Lower leg skin (tissue), 4 donors: Measurements from ENCODE around the gene UNKL. TPM values are rescaled to one million over a fixed set of nuclear protein-coding genes. Genes with fewer than 3 reads are reported as not detected.

Source experiments
- DNase-seq, 2 donors: peaks; one replicate each; pipeline ENCODE4 v3.0.0-alpha.2; 2019; ENCODE audit warnings: low spot score in 2 of 2
- H3K4me3 ChIP-seq: fragments of 200-600 bp; sonication (generic); 2 replicates; pipeline ENCODE4 v1.5.1; 2017; ENCODE audit warnings: mild to moderate bottlenecking, low read depth; ENCODE audit not compliant: poor library complexity, severe bottlenecking
- CTCF ChIP-seq, 3 donors: fragments of 450-650 bp; IDR thresholded peaks; one replicate each; pipeline ENCODE4 v1.5.1; 2016; ENCODE audit warnings: antibody characterized with exemption in 3 of 3, mild to moderate bottlenecking in 3 of 3, moderate library complexity in 2 of 3
- POLR2A ChIP-seq, 2 donors: fragments of 450-650 bp; IDR thresholded peaks; one replicate each; pipeline ENCODE4 v1.6.1; 2016 to 2017; ENCODE audit warnings: antibody characterized with exemption in 2 of 2, mild to moderate bottlenecking in 1 of 2, moderate library complexity in 1 of 2
- WGBS, 2 donors: methylation state at CpG; one replicate each; pipeline ENCODE4 v1.1.5; 2018; 5-methylcytosine and 5-hydroxymethylcytosine counted together
- intact Hi-C: fragments of 100-400 bp; cut with DNase I; formaldehyde crosslinking; loops from one replicate; pipeline ENCODE4 v1.15.0; 2023; ENCODE audit warnings: low total_unique reads
- total RNA-seq, 4 donors: library from RNA; depleted of rRNA; stranded (reverse); fragments of >200 nt; gene quantifications; one replicate each; pipeline ENCODE4 v1.1.0, GENCODE V29; 2016

UNKL gene
- total RNA-seq, 4 donors from 2014 or later = 25.7 to 63.4 (median 36.6) TPM

GRCh38 chr16:1347286-1347855 is 67.1 kb downstream of the UNKL start:
- intact Hi-C loops = no loop called here
- TF ChIP-seq POLR2A (IDR thresholded peaks at IDR 0.05) (no peak), CTCF (IDR thresholded peaks at IDR 0.05) (no peak)
- WGBS, 2 donors = 48 to 64% methylated on average over 10 to 26 of the region's 31 CpGs
- no peak for DNase-seq
- no peak overlapping the region for H3K4me3 ChIP-seq

GRCh38 chr16:1346422-1347285 is 67.8 kb downstream of the UNKL start:
- no peak overlapping the region for H3K4me3 ChIP-seq
- no peak for DNase-seq
- TF ChIP-seq POLR2A (IDR thresholded peaks at IDR 0.05) (no peak), CTCF (IDR thresholded peaks at IDR 0.05) (no peak)
- 62 to 64% methylated on average over 22 to 23 of the region's 34 CpGs for WGBS, 2 donors
- intact Hi-C loops = no loop called here

GRCh38 chr16:1345651-1346421 is 68.7 kb downstream of the UNKL start:
- TF ChIP-seq POLR2A (IDR thresholded peaks at IDR 0.05) (no peak), CTCF (IDR thresholded peaks at IDR 0.05) (no peak)
- WGBS, 2 donors = 73 to 77% methylated on average over 18 to 21 of the region's 31 CpGs
- intact Hi-C loops = no loop called here
- no peak overlapping the region for H3K4me3 ChIP-seq
- no peak for DNase-seq

GRCh38 chr16:1345087-1345486 is 69.4 kb downstream of the UNKL start:
- DNase-seq = no peak
- H3K4me3 ChIP-seq = no peak overlapping the region
- TF ChIP-seq POLR2A (IDR thresholded peaks at IDR 0.05) (no peak), CTCF (IDR thresholded peaks at IDR 0.05) (no peak)
- WGBS, 2 donors = 48 to 52% methylated on average over 3 to 6 of the region's 11 CpGs
- intact Hi-C loops = no loop called here

- DNase-seq = no peak
- H3K4me3 ChIP-seq = no peak overlapping the region
- 81 to 85% methylated on average over 10 to 12 of the region's 14 CpGs for WGBS, 2 donors
- intact Hi-C loops = no loop called here
- TF ChIP-seq CTCF (IDR thresholded peaks at IDR 0.05) = no peak
- no peak for TF ChIP-seq POLR2A (IDR thresholded peaks at IDR 0.05)
Measured at GRCh38 chr16:1344499-1344898, 70.0 kb downstream of the UNKL start.
